Smooth muscle cell (in vitro differentiated cells): Measurements from ENCODE around the gene ZMYM5. TPM values are rescaled to one million over a fixed set of nuclear protein-coding genes. Genes with fewer than 3 reads are reported as not detected.
"Not testable (repeated sequence)": the region's sequence is repeated elsewhere in the genome, so short reads cannot be mapped to it uniquely, and the experiment has no call there.

ENCODE experiments used
- DNase-seq: peaks from one replicate; lab custom pipeline; 2025; ENCODE audit not compliant: unreplicated experiment; lab: John Stamatoyannopoulos, UW
- H2AFZ ChIP-seq: fragments of 200-600 bp; sonication (generic); 2 replicates; pipeline ENCODE4 v1.6.0; 2016; ENCODE audit warnings: antibody characterized with exemption, low read depth, mild to moderate bottlenecking
- H3F3A ChIP-seq: fragments of 200-600 bp; sonication (generic); 2 replicates; pipeline ENCODE4 v1.6.0; 2017; ENCODE audit warnings: antibody characterized with exemption, low read depth
- H3K27ac ChIP-seq: fragments of 200-600 bp; sonication (generic); 2 replicates; pipeline ENCODE4 v1.5.1; 2016; ENCODE audit warnings: low read depth, mild to moderate bottlenecking
- H3K27me3 ChIP-seq: fragments of 200-600 bp; sonication (generic); 2 replicates; pipeline ENCODE4 v1.6.1; 2016; ENCODE audit warnings: low read depth, mild to moderate bottlenecking
- H3K36me3 ChIP-seq: fragments of 200-600 bp; sonication (generic); 2 replicates; pipeline ENCODE4 v1.5.1; 2016; ENCODE audit warnings: low read depth
- H3K4me1 ChIP-seq: fragments of 200-600 bp; sonication (generic); 2 replicates; pipeline ENCODE4 v1.5.1; 2016; ENCODE audit warnings: low read depth
- H3K4me2 ChIP-seq: fragments of 200-600 bp; sonication (generic); 2 replicates; pipeline ENCODE4 v1.6.0; 2016; ENCODE audit warnings: mild to moderate bottlenecking
- H3K4me3 ChIP-seq: fragments of 200-600 bp; sonication (generic); 2 replicates; pipeline ENCODE4 v1.5.1; 2016; ENCODE audit warnings: mild to moderate bottlenecking
- H3K79me2 ChIP-seq: fragments of 200-600 bp; sonication (generic); 2 replicates; pipeline ENCODE4 v1.6.0; 2016; ENCODE audit warnings: low read depth, mild to moderate bottlenecking
- H3K9ac ChIP-seq: fragments of 200-600 bp; sonication (generic); 2 replicates; pipeline ENCODE4 v1.6.0; 2016; ENCODE audit warnings: low read depth
- H3K9me3 ChIP-seq: fragments of 200-600 bp; sonication (generic); replicated peaks from 2 replicates; pipeline ENCODE4 v1.5.1; 2016; ENCODE audit warnings: low read depth
- H4K20me1 ChIP-seq: fragments of 200-600 bp; sonication (generic); 2 replicates; pipeline ENCODE4 v1.6.0; 2016; ENCODE audit warnings: low read depth
- CTCF ChIP-seq: fragments of 200-600 bp; sonication (generic); IDR thresholded peaks from 2 replicates; pipeline ENCODE4 v1.5.1; 2017; ENCODE audit warnings: borderline replicate concordance, mild to moderate bottlenecking, antibody characterized with exemption; ENCODE audit not compliant: insufficient read depth, poor library complexity, severe bottlenecking
- whole genome bisulfite sequencing: methylation state at CpG from one replicate; pipeline ENCODE4 v1.1.7; 2016; ENCODE audit warnings: low lambda C conversion rate; 5-methylcytosine and 5-hydroxymethylcytosine counted together
- polyA plus RNA-seq: library from polyadenylated mRNA; unstranded; fragments of >200 nt; fragmentation: Nextera tagmentation; extraction: Ambion mirVana; gene quantifications from 2 replicates; pipeline ENCODE4 v1.2.1, GENCODE V29; 2016
- total RNA-seq: library from RNA; depleted of rRNA; stranded (reverse); fragments of >200 nt; gene quantifications from 2 replicates; pipeline ENCODE4 v1.2.3, GENCODE V29; 2014

ZMYM5 gene
- total and polyA plus RNA-seq, 2 experiments from 2014 or later, result 14.1 to 20.9 TPM

- DNase-seq, result no peak
- TF ChIP-seq CTCF, result no peak
- Histone ChIP-seq H2AFZ (no peak overlapping the region), H3K4me3 (no peak overlapping the region), H3K27ac (no peak overlapping the region), H3F3A (peaks cover 3% of the 10 kb centered on the region), H3K4me1 (no peaks in the 10 kb centered on the region), H3K27me3 (no peaks in the 10 kb centered on the region), H3K9ac (no peak overlapping the region), H3K79me2 (no peaks in the 10 kb centered on the region), H3K36me3 (no peaks in the 10 kb centered on the region), H4K20me1 (peaks cover 33% of the 10 kb centered on the region), H3K9me3 (no peaks in the 10 kb centered on the region), H3K4me2 (no peak overlapping the region)
- 95% methylated on average over 10 of the region's 10 CpGs for WGBS
These were observed 46.3 kb downstream of the ZMYM5 start for GRCh38 chr13:19817106-19817505.

- not testable (repeated sequence) for H3F3A ChIP-seq, DNase-seq, H3K79me2 ChIP-seq, H3K9ac ChIP-seq, H3K4me3 ChIP-seq, H2AFZ ChIP-seq, H3K27ac ChIP-seq, H3K9me3 ChIP-seq, H3K27me3 ChIP-seq, H3K4me1 ChIP-seq, H3K36me3 ChIP-seq, H3K4me2 ChIP-seq
- H4K20me1 ChIP-seq, result peaks cover 27% of the 10 kb centered on the region
- 97% methylated on average over 2 of the region's 2 CpGs for WGBS
These were observed 47.6 kb downstream of the ZMYM5 start for GRCh38 chr13:19815842-19816241.

GRCh38 chr13:19810996-19811881 is 52.2 kb downstream of the ZMYM5 start:
- no peaks in the 10 kb centered on the region for H3K79me2 ChIP-seq
- no peaks in the 10 kb centered on the region for H3K27me3 ChIP-seq
- H3K4me3 ChIP-seq, result no peak overlapping the region
- no peak overlapping the region for H2AFZ ChIP-seq
- no peak overlapping the region for H3K4me2 ChIP-seq
- 95% methylated on average over 7 of the region's 7 CpGs for WGBS
- H3K9me3 ChIP-seq, result no peaks in the 10 kb centered on the region
- DNase-seq, result no peak
- peaks cover 3% of the 10 kb centered on the region for H3F3A ChIP-seq
- H3K4me1 ChIP-seq, result no peaks in the 10 kb centered on the region
- H4K20me1 ChIP-seq, result no peaks in the 10 kb centered on the region
- no peak for TF ChIP-seq CTCF
- H3K27ac ChIP-seq, result no peak overlapping the region
- H3K9ac ChIP-seq, result no peak overlapping the region
- no peaks in the 10 kb centered on the region for H3K36me3 ChIP-seq

- Histone ChIP-seq H3K36me3 (no peaks in the 10 kb centered on the region), H3F3A (peaks cover 3% of the 10 kb centered on the region), H3K4me3 (no peak overlapping the region), H3K4me1 (no peaks in the 10 kb centered on the region), H3K27me3 (no peaks in the 10 kb centered on the region), H3K79me2 (no peaks in the 10 kb centered on the region), H3K9me3 (no peaks in the 10 kb centered on the region), H2AFZ (no peak overlapping the region), H4K20me1 (no peaks in the 10 kb centered on the region), H3K9ac (no peak overlapping the region), H3K4me2 (no peak overlapping the region), H3K27ac (no peak overlapping the region)
- WGBS, result 83% methylated on average over 4 of the region's 4 CpGs
- no peak for TF ChIP-seq CTCF
- no peak for DNase-seq
These were observed 53.3 kb downstream of the ZMYM5 start for GRCh38 chr13:19810151-19810550.
